IMR-90 (cell line): ENCODE measurements around the gene WDFY1. TPM values are rescaled to one million over a fixed set of nuclear protein-coding genes. Genes with fewer than 3 reads are reported as not detected.

Experiments
- ATAC-seq: fragments of 200-7000 bp; cut with Tn5 transposase; 2 replicates; pipeline ENCODE4 v1.9.1; 2020; ENCODE audit warnings: low read depth, mild to moderate bottlenecking, moderate library complexity
- BruUV-seq: library from RNA; stranded (reverse); fragments of 400-500 nt; replicated peaks from 2 replicates; lab custom pipeline; 2021; lab: Mats Ljungman, UMichigan
- CTCF ChIA-PET: fragments of 300-600 bp; formaldehyde crosslinking; extraction: SDS; loops from one replicate; lab custom pipeline; 2021; ENCODE audit warnings: antibody characterized with exemption; lab: Yijun Ruan, JAX
- POLR2A ChIA-PET: fragments of 300-600 bp; sonication (Branson Sonifier 250); formaldehyde crosslinking; loops from one replicate; lab custom pipeline; 2022; ENCODE audit warnings: antibody characterized with exemption; ENCODE audit not compliant: unreplicated experiment; lab: Charles Lee
- DNase-seq: peaks from one replicate; pipeline ENCODE4 v3.0.0; 2013
- H2AFZ ChIP-seq: replicated peaks from 2 replicates; pipeline ENCODE3; 2013; ENCODE audit warnings: low read length, mild to moderate bottlenecking; ENCODE audit not compliant: poor library complexity
- H2AK5ac ChIP-seq: 2 replicates; pipeline ENCODE4 v1.6.1; 2013; ENCODE audit warnings: low read depth, low read length, inconsistent platforms
- H2AK9ac ChIP-seq: replicated peaks from 2 replicates; pipeline ENCODE3; 2013; ENCODE audit warnings: mild to moderate bottlenecking, low read depth, low read length, moderate library complexity; ENCODE audit not compliant: poor library complexity
- H2BK120ac ChIP-seq: 2 replicates; pipeline ENCODE4 v1.6.1; 2013; ENCODE audit warnings: low read depth, low read length, inconsistent platforms
- H2BK15ac ChIP-seq: 3 replicates; pipeline ENCODE4 v1.6.1; 2013; ENCODE audit warnings: low read depth, low read length, inconsistent platforms
- H2BK20ac ChIP-seq: 2 replicates; pipeline ENCODE4 v1.6.1; 2013; ENCODE audit warnings: low read depth, mild to moderate bottlenecking, inconsistent platforms, low read length, moderate library complexity
- H2BK5ac ChIP-seq: 2 replicates; pipeline ENCODE4 v1.6.1; 2013; ENCODE audit warnings: mild to moderate bottlenecking, low read depth, low read length, inconsistent platforms; ENCODE audit not compliant: poor library complexity, severe bottlenecking
- H3K14ac ChIP-seq: replicated peaks from 2 replicates; pipeline ENCODE4 v1.6.1; 2013; ENCODE audit warnings: low read depth, low read length, inconsistent platforms
- H3K18ac ChIP-seq: 2 replicates; pipeline ENCODE4 v1.6.1; 2013; ENCODE audit warnings: low read depth, low read length, control low read depth
- H3K23ac ChIP-seq: 2 replicates; pipeline ENCODE4 v1.6.1; 2013; ENCODE audit warnings: low read depth, low read length, inconsistent platforms
- H3K27ac ChIP-seq: 2 replicates; pipeline ENCODE4 v1.5.1; 2013; ENCODE audit warnings: mild to moderate bottlenecking, control low read depth, low read length; ENCODE audit not compliant: insufficient read depth
- H3K27me3 ChIP-seq: 2 replicates; pipeline ENCODE4 v1.6.1; 2013; ENCODE audit warnings: low read length; ENCODE audit not compliant: control insufficient read depth, insufficient read depth
- H3K36me3 ChIP-seq: 2 replicates; pipeline ENCODE4 v1.6.1; 2013; ENCODE audit warnings: low read length, mixed read lengths; ENCODE audit not compliant: control insufficient read depth, insufficient read depth
- H3K4ac ChIP-seq: 2 replicates; pipeline ENCODE4 v1.6.1; 2013; ENCODE audit warnings: low read depth, low read length, inconsistent platforms
- H3K4me1 ChIP-seq: 2 replicates; pipeline ENCODE4 v1.6.1; 2013; ENCODE audit warnings: low read length, mixed read lengths; ENCODE audit not compliant: control insufficient read depth, insufficient read depth
- H3K4me2 ChIP-seq: 2 replicates; pipeline ENCODE4 v1.6.1; 2013; ENCODE audit warnings: low read depth, mild to moderate bottlenecking, control low read depth, low read length, moderate library complexity
- H3K4me3 ChIP-seq: 2 replicates; pipeline ENCODE4 v1.5.1; 2013; ENCODE audit warnings: low read depth, mild to moderate bottlenecking, control low read depth, low read length, moderate library complexity; ENCODE audit not compliant: insufficient read depth
- H3K56ac ChIP-seq: 2 replicates; pipeline ENCODE4 v1.6.1; 2013; ENCODE audit warnings: low read length, inconsistent platforms; ENCODE audit not compliant: insufficient read depth; ENCODE audit errors: extremely low read depth
- H3K79me1 ChIP-seq, 2 experiments: 2 replicates each; pipeline ENCODE4 v1.6.1; 2013; ENCODE audit warnings: low read length in 2 of 2, inconsistent platforms in 1 of 2, low read depth in 1 of 2
- H3K9ac ChIP-seq: 2 replicates; pipeline ENCODE4 v1.6.1; 2013; ENCODE audit warnings: low read depth, low read length, control low read depth
- H3K9me1 ChIP-seq: 2 replicates; pipeline ENCODE4 v1.6.1; 2013; ENCODE audit warnings: low read length, inconsistent platforms; ENCODE audit not compliant: insufficient read depth
- H3K9me3 ChIP-seq: 2 replicates; pipeline ENCODE4 v1.6.1; 2013; ENCODE audit warnings: low read length; ENCODE audit not compliant: control insufficient read depth, insufficient read depth
- H4K20me1 ChIP-seq: 2 replicates; pipeline ENCODE4 v1.6.1; 2013; ENCODE audit warnings: low read length, inconsistent platforms; ENCODE audit not compliant: insufficient read depth
- H4K5ac ChIP-seq: 2 replicates; pipeline ENCODE4 v1.6.1; 2013; ENCODE audit warnings: mild to moderate bottlenecking, low read depth, low read length, control low read depth
- H4K8ac ChIP-seq, 2 experiments: 2 replicates each; pipeline ENCODE4 v1.6.1; 2013; ENCODE audit warnings: low read depth in 2 of 2, low read length in 2 of 2, control low read depth in 1 of 2, inconsistent platforms in 1 of 2
- H4K91ac ChIP-seq: 2 replicates; pipeline ENCODE4 v1.6.1; 2013; ENCODE audit warnings: low read depth, low read length, inconsistent platforms; ENCODE audit not compliant: insufficient read depth
- RAD21 ChIP-seq: IDR thresholded peaks from 2 replicates; pipeline ENCODE4 v1.6.1; 2012; ENCODE audit warnings: low read length, improper control_type of control experiment
- SMC3 ChIP-seq: fragments of 150-350 bp; IDR thresholded peaks from 2 replicates; pipeline ENCODE4 v1.6.1; 2016; ENCODE audit warnings: low read depth, mild to moderate bottlenecking, antibody characterized with exemption, low read length, moderate library complexity
- whole genome bisulfite sequencing, 2 experiments: methylation state at CpG; one replicate each; pipeline versions ENCODE4 v1.1.5 to v1.1.7; 2013; ENCODE audit warnings: missing lambda C conversion rate in 2 of 2; ENCODE audit not compliant: insufficient read length in 1 of 2; ENCODE audit errors: extremely low coverage in 2 of 2; 5-methylcytosine and 5-hydroxymethylcytosine counted together
- dilution Hi-C: fragments of 300-500 bp; cut with HindIII; formaldehyde crosslinking; loops from one replicate; pipeline ENCODE4 v1.14.3; 2018; ENCODE audit warnings: low sequenced_read_pairs; ENCODE audit not compliant: unreplicated experiment
- in situ Hi-C: fragments of 300-500 bp; cut with MboI; formaldehyde crosslinking; loops from 3 replicates; pipeline ENCODE4 v1.14.3; 2019; ENCODE audit warnings: low sequenced_read_pairs, inconsistent platforms, mixed read lengths
- intact Hi-C: fragments of 100-400 bp; cut with micrococcal nuclease; formaldehyde crosslinking; loops from 2 replicates; pipeline ENCODE4 v1.10.0; 2022
- polyA plus RNA-seq, 3 experiments: library from polyadenylated mRNA; depleted of rRNA; stranded (reverse); fragments of >200 nt; gene quantifications; 2 replicates each; pipeline ENCODE4 v1.2.3, GENCODE V29; 2012; ENCODE audit warnings: low replicate concordance in 1 of 3
- total RNA-seq: library from RNA; depleted of rRNA; stranded (reverse); fragments of >200 nt; gene quantifications from 2 replicates; pipeline ENCODE4 v1.2.3, GENCODE V29; 2012
- TF ChIP-seq, protein P1 (sequence below): fragments of 150-350 bp; IDR thresholded peaks from 2 replicates; pipeline ENCODE4 v1.6.1; 2016; ENCODE audit warnings: low read depth, mild to moderate bottlenecking, low read length, moderate library complexity, borderline replicate concordance

Gene WDFY1
- total and polyA plus RNA-seq, 2 of the 4 experiments (the other 2 are of a cell fraction) = 35.6 to 93.6 TPM

DNA sequence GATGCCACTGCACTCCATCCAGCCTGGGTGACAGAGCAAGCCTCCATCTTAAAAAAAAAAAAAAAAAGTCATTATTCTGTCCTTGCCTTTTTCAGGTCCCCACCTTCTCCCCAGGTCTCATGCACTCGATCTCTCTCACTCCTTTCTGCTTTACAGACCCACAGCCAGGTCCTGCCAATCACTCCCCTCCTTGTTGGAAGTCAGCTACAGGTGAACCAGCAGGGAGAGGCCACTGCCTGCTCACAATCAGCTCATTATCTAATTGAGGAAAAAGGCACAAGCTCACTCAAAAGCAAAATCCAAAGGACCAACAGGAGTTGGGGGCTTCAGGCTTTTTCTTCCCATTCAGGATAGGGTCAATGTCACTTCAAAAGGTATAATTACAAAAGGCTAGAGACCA lies 2.0 kb downstream of the WDFY1 start:
- H3K56ac ChIP-seq = peak overlapping the region; percentile 36; the same call in 1 of the 2 replicates
- no peaks in the 10 kb centered on the region for H3K9me3 ChIP-seq
- DNase-seq = no peak
- H2BK5ac ChIP-seq = peak overlapping the region; percentile 97
- H2BK15ac ChIP-seq = peak overlapping the region; percentile 32; the same call in 2 of the 3 replicates
- POLR2A ChIA-PET = interaction anchor here (0.6 kb wide), 1 partner anchor 342 kb away, joined by 3 read pairs; no protein-coding TSS in a partner anchor
- H3K14ac ChIP-seq = peak overlapping the region; percentile 96
- H2AK5ac ChIP-seq = peak overlapping the region; percentile 84; the same call in 1 of the 2 replicates
- H3K4ac ChIP-seq = peak overlapping the region; percentile 92
- dilution Hi-C loops = no loop called here
- H3K23ac ChIP-seq = peak overlapping the region; percentile 92
- H4K5ac ChIP-seq = peak overlapping the region; percentile 12; the same call in 1 of the 2 replicates
- no peaks in the 10 kb centered on the region for H3K36me3 ChIP-seq
- peak overlapping the region; percentile 21 for H2AK9ac ChIP-seq
- peak overlapping the region; percentile 94 for H3K9ac ChIP-seq
- H3K27me3 ChIP-seq = no peaks in the 10 kb centered on the region
- intact Hi-C loops = loop anchor here (10.0 kb wide), 1 partner anchor 248 kb away; no protein-coding TSS in a partner anchor
- CTCF ChIA-PET = interaction anchor here (0.7 kb wide), 1 partner anchor 46 kb away, joined by 3 read pairs; no protein-coding TSS in a partner anchor
- H3K4me2 ChIP-seq = peak overlapping the region; percentile 95
- peak overlapping the region; percentile 91 for H3K4me3 ChIP-seq
- H3K18ac ChIP-seq = no peak overlapping the region
- peaks cover 9% of the 10 kb centered on the region for H3K4me1 ChIP-seq
- in situ Hi-C loops = no loop called here
- peaks cover 15% of the 10 kb centered on the region for H3K9me1 ChIP-seq
- peak overlapping the region; percentile 15 to 72; a peak in 3 of 4 replicates for H4K8ac ChIP-seq
- peak overlapping the region; percentile 84 for H4K91ac ChIP-seq
- peak overlapping the region; percentile 92 for H2BK120ac ChIP-seq
- H2AFZ ChIP-seq = no peak overlapping the region
- peak overlapping the region; percentile 78 for H3K27ac ChIP-seq
- no CpG with 5 or more reads among the region's 1 CpG for WGBS, 2 experiments
- BruUV-seq = no TSS peak
- TF ChIP-seq RAD21 = no peak
- TF ChIP-seq, protein P1, sequence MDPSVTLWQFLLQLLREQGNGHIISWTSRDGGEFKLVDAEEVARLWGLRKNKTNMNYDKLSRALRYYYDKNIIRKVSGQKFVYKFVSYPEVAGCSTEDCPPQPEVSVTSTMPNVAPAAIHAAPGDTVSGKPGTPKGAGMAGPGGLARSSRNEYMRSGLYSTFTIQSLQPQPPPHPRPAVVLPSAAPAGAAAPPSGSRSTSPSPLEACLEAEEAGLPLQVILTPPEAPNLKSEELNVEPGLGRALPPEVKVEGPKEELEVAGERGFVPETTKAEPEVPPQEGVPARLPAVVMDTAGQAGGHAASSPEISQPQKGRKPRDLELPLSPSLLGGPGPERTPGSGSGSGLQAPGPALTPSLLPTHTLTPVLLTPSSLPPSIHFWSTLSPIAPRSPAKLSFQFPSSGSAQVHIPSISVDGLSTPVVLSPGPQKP = no peak
- TF ChIP-seq SMC3 = no peak
- H4K20me1 ChIP-seq = peaks cover 26% of the 10 kb centered on the region
- ATAC-seq = no peak
- peaks cover 18 to 46% of the 10 kb centered on the region in 2 experiments for H3K79me1 ChIP-seq
- peak overlapping the region; percentile 61 for H2BK20ac ChIP-seq
